A673 (cell line): ENCODE data around the gene CSTPP1. TPM values are rescaled to one million over a fixed set of nuclear protein-coding genes. Genes with fewer than 3 reads are reported as not detected.

Experiments used
- BruUV-seq: library from RNA; stranded (reverse); fragments of 400-500 nt; replicated peaks from 2 replicates; lab custom pipeline; 2021; lab: Mats Ljungman, UMichigan
- CTCF ChIA-PET: fragments of 300-600 bp; sonication (Branson Sonifier 250); formaldehyde crosslinking; loops from one replicate; lab custom pipeline; 2022; ENCODE audit warnings: antibody characterized with exemption; lab: Charles Lee
- POLR2A ChIA-PET: fragments of 300-600 bp; sonication (Branson Sonifier 250); formaldehyde crosslinking; loops from one replicate; lab custom pipeline; 2022; ENCODE audit warnings: antibody characterized with exemption; ENCODE audit not compliant: low non-redundant PET; lab: Charles Lee
- DNase-seq: peaks from one replicate; pipeline ENCODE4 v3.0.0-alpha.2; 2015; ENCODE audit warnings: low spot score
- H3K27ac ChIP-seq: fragments of 200-600 bp; sonication (generic); 2 replicates; pipeline ENCODE4 v1.5.1; 2016; ENCODE audit warnings: mixed run types, low read depth, mild to moderate bottlenecking, mixed read lengths, antibody characterized with exemption, low read length; ENCODE audit not compliant: poor library complexity, severe bottlenecking
- H3K27me3 ChIP-seq: fragments of 200-600 bp; sonication (generic); replicated peaks from 2 replicates; pipeline ENCODE4 v1.6.1; 2017; ENCODE audit warnings: mixed run types, low read depth, mild to moderate bottlenecking, mixed read lengths, antibody characterized with exemption, low read length; ENCODE audit not compliant: insufficient read depth, poor library complexity
- H3K36me3 ChIP-seq: fragments of 200-600 bp; sonication (generic); 2 replicates; pipeline ENCODE4 v1.6.1; 2016; ENCODE audit warnings: mixed run types, mild to moderate bottlenecking, mixed read lengths, antibody characterized with exemption, low read length; ENCODE audit not compliant: insufficient read depth, poor library complexity, severe bottlenecking
- H3K4me1 ChIP-seq: fragments of 200-600 bp; sonication (generic); 2 replicates; pipeline ENCODE4 v1.6.1; 2017; ENCODE audit warnings: mixed run types, mild to moderate bottlenecking, mixed read lengths, antibody characterized with exemption, low read length; ENCODE audit not compliant: insufficient read depth, poor library complexity, severe bottlenecking
- H3K4me3 ChIP-seq: fragments of 200-600 bp; sonication (generic); 2 replicates; pipeline ENCODE4 v1.5.1; 2016; ENCODE audit warnings: low read depth, mixed run types, mild to moderate bottlenecking, mixed read lengths, low read length; ENCODE audit not compliant: poor library complexity, severe bottlenecking
- H3K9me3 ChIP-seq: fragments of 200-600 bp; sonication (generic); 2 replicates; pipeline ENCODE4 v1.6.1; 2016; ENCODE audit warnings: mixed run types, low read depth, mild to moderate bottlenecking, mixed read lengths, antibody characterized with exemption, low read length; ENCODE audit not compliant: poor library complexity, severe bottlenecking
- EZH2 ChIP-seq: fragments of 200-600 bp; sonication (generic); IDR thresholded peaks from 2 replicates; pipeline ENCODE4 v1.6.1; 2017; ENCODE audit warnings: borderline replicate concordance, low read depth, mild to moderate bottlenecking, mixed read lengths, antibody characterized with exemption, low read length; ENCODE audit not compliant: poor library complexity, severe bottlenecking
- intact Hi-C: fragments of 100-400 bp; cut with micrococcal nuclease; formaldehyde crosslinking; loops from one replicate; pipeline ENCODE4 v1.10.0; 2022; ENCODE audit not compliant: unreplicated experiment
- total RNA-seq: library from RNA; stranded (reverse); gene quantifications from 2 replicates; pipeline ENCODE4 v1.2.3, GENCODE V29; 2021
- TF ChIP-seq, protein P1 (sequence below): fragments of 300-800, 200-600 bp; sonication (generic); conservative IDR thresholded peaks from 2 replicates; pipeline ENCODE4 v1.5.1; 2017; ENCODE audit warnings: low read depth, mild to moderate bottlenecking, antibody characterized with exemption, low read length, moderate library complexity, mixed read lengths

CSTPP1 gene
- total RNA-seq, 1 experiment from 2014 or later, result 79.3 TPM

DNA sequence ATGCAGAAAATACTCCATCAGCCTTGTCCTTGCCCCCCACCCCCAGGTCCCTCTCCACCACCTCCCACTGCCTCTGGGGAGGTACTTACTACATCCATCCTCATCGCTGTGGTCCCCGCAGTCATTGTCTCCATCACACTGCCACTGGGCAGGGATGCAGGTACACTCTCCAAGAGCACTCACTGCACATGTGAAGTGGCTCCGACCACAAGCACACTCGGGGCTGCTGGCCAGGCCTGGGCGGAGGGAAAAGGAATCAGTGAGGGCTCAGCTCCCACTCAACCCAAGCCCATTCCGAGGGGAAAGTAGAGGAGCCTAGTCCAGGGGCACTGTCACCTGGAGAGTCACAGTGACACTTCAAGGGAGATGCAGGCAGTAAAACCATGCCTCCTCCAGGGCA, 33.9 kb upstream of the CSTPP1 start:
- CTCF ChIA-PET, result interaction anchor here (0.8 kb wide), 1 partner anchor 14 kb away, joined by 4 read pairs; no protein-coding TSS in a partner anchor
- no peaks in the 10 kb centered on the region for H3K36me3 ChIP-seq
- no TSS peak for BruUV-seq
- H3K27ac ChIP-seq, result no peak overlapping the region
- no peaks in the 10 kb centered on the region for H3K9me3 ChIP-seq
- POLR2A ChIA-PET, result no interaction called here
- no peaks in the 10 kb centered on the region for H3K27me3 ChIP-seq
- TF ChIP-seq EZH2, result no peak
- TF ChIP-seq, protein P1, sequence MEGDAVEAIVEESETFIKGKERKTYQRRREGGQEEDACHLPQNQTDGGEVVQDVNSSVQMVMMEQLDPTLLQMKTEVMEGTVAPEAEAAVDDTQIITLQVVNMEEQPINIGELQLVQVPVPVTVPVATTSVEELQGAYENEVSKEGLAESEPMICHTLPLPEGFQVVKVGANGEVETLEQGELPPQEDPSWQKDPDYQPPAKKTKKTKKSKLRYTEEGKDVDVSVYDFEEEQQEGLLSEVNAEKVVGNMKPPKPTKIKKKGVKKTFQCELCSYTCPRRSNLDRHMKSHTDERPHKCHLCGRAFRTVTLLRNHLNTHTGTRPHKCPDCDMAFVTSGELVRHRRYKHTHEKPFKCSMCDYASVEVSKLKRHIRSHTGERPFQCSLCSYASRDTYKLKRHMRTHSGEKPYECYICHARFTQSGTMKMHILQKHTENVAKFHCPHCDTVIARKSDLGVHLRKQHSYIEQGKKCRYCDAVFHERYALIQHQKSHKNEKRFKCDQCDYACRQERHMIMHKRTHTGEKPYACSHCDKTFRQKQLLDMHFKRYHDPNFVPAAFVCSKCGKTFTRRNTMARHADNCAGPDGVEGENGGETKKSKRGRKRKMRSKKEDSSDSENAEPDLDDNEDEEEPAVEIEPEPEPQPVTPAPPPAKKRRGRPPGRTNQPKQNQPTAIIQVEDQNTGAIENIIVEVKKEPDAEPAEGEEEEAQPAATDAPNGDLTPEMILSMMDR, result no peak
- DNase-seq, result no peak
- intact Hi-C loops, result no loop called here
- H3K4me3 ChIP-seq, result no peak overlapping the region
- no peaks in the 10 kb centered on the region for H3K4me1 ChIP-seq

DNA sequence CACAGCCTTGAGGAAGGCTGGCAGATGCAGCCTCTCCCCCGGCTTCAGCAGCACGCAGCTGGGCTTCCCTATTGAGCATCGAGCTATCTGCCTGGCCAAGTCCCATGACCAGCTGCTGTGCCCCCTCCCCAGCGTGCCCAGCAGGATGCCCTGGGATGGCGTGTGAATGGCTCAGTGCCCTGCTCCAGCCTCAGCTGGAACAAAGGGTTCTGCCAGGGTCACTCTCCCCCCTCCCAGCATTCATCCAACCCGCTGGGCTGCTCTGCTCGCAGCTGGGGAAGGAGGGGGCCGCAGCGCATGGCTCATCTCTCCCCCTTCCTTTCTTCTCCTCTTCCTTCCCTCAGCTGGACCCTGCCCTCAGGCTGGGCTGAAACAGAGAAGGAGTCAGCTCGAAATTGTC, 32.7 kb upstream of the CSTPP1 start:
- no peaks in the 10 kb centered on the region for H3K9me3 ChIP-seq
- no peaks in the 10 kb centered on the region for H3K36me3 ChIP-seq
- no peak overlapping the region for H3K27ac ChIP-seq
- intact Hi-C loops, result no loop called here
- no peaks in the 10 kb centered on the region for H3K27me3 ChIP-seq
- BruUV-seq, result no TSS peak
- ChIA-PET CTCF (interaction anchor here (1.0 kb wide), 1 partner anchor 249 kb away, joined by 6 read pairs; no protein-coding TSS in a partner anchor), POLR2A (interaction anchor here (0.6 kb wide), 1 partner anchor 927 kb away, joined by 5 read pairs; no protein-coding TSS in a partner anchor)
- no peak overlapping the region for H3K4me3 ChIP-seq
- DNase-seq, result no peak
- no peak for TF ChIP-seq EZH2
- TF ChIP-seq, protein P1, result no peak
- no peaks in the 10 kb centered on the region for H3K4me1 ChIP-seq

DNA sequence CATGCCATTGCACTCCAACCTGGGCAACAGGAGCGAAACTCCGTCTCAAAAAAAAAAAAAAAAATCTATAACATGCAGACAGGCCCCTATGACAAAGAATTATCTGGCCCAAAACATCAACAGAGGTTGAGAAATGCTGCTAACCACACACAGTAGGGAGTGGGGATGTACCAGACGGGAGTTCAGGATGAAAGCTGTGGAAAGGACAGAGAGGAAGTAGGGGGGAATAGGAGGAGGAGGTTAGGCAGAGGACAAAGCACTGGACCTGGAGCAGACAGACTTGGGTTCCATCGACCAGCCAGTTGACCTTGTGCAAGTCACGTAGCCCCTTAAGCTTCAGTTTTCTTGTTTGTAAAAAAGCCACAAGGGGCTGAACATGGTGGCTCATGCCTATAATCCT, 30.8 kb upstream of the CSTPP1 start:
- Histone ChIP-seq H3K9me3 (no peaks in the 10 kb centered on the region), H3K4me3 (no peak overlapping the region), H3K4me1 (peaks cover under 1% of the 10 kb centered on the region), H3K36me3 (no peaks in the 10 kb centered on the region), H3K27ac (no peak overlapping the region), H3K27me3 (no peaks in the 10 kb centered on the region)
- intact Hi-C loops, result no loop called here
- ChIA-PET POLR2A (no interaction called here), CTCF (interaction anchor here (0.6 kb wide), 1 partner anchor 11 kb away, joined by 3 read pairs; no protein-coding TSS in a partner anchor)
- no peak for TF ChIP-seq EZH2
- TF ChIP-seq, protein P1, result no peak
- DNase-seq, result no peak
- BruUV-seq, result no TSS peak
